Peyer's patch (tissue), 4 donors: ENCODE data around the gene KCNC4.
A peak's percentile ranks its signal among the peaks of the same experiment; 100 is the strongest.

ENCODE experiments used
- POLR2A ChIP-seq, 2 donors: fragments of 450-650 bp; IDR thresholded peaks; one replicate each; pipeline ENCODE4 v1.5.1; 2017; ENCODE audit warnings: antibody characterized with exemption in 2 of 2, mild to moderate bottlenecking in 2 of 2, moderate library complexity in 2 of 2
- TF ChIP-seq, protein P1 (sequence below), 6 experiments: fragments of 450-650 bp in 4 of 6; fragments of 200-600 bp in 2 of 6; sonication (generic) in 1 of 6; IDR thresholded peaks; one replicate each; pipeline ENCODE4 v1.5.1; 2017 to 2019; ENCODE audit warnings: antibody characterized with exemption in 6 of 6, mild to moderate bottlenecking in 3 of 6, moderate library complexity in 1 of 6

DNA sequence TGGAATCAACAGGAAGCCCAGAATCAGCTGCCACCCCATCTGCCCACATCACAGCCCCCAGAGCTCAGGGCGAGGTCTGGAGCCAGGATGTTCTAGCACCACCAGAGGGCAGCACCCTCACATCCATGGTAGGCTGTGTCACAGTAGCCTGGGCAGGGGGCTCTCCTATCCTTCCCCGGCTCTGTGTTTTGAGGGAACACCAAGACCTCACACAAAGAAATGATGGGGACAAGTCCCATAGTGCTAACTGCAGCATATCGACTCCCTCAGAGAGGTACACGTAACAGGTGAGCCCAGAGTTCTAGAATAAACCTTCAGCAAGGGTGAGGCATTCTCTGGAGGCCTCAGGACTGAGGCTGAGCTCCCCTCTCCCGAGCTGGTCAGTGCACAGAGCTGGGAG lies 2.3 kb upstream of the KCNC4 start:
- TF ChIP-seq, protein P1, sequence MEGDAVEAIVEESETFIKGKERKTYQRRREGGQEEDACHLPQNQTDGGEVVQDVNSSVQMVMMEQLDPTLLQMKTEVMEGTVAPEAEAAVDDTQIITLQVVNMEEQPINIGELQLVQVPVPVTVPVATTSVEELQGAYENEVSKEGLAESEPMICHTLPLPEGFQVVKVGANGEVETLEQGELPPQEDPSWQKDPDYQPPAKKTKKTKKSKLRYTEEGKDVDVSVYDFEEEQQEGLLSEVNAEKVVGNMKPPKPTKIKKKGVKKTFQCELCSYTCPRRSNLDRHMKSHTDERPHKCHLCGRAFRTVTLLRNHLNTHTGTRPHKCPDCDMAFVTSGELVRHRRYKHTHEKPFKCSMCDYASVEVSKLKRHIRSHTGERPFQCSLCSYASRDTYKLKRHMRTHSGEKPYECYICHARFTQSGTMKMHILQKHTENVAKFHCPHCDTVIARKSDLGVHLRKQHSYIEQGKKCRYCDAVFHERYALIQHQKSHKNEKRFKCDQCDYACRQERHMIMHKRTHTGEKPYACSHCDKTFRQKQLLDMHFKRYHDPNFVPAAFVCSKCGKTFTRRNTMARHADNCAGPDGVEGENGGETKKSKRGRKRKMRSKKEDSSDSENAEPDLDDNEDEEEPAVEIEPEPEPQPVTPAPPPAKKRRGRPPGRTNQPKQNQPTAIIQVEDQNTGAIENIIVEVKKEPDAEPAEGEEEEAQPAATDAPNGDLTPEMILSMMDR (IDR thresholded peaks at IDR 0.05), result peak; percentile 46 to 87 (median 86)
- TF ChIP-seq POLR2A (IDR thresholded peaks at IDR 0.05), result no peak
